GM12801 (cell line): ENCODE data around the gene ADPRM.

Experiments used
- TF ChIP-seq, protein P1 (sequence below): IDR thresholded peaks from one replicate; pipeline ENCODE4 v1.5.1; 2011; ENCODE audit warnings: control low read depth; ENCODE audit not compliant: insufficient read length; ENCODE audit errors: extremely low read depth

ADPRM gene

DNA sequence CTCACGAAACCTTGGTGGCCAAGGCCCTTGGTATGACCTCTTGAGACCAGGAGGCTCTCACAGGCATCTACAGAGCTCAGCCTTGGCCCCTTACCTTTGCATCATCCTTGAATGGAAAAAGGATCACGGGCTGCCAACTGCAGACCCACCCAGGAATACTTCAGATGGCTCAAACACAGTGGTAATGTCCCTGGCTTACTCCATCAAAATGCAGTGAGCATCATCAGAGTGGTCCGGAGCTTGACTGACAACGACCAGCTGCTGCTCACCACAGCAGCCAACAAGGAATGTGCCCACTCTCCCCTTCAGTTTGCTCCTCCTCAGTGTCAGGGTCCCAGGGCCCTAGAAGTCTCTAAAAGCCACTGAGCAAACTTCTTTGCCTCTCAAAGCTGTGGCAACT is 22.7 kb upstream of the ADPRM start:
- TF ChIP-seq, protein P1, sequence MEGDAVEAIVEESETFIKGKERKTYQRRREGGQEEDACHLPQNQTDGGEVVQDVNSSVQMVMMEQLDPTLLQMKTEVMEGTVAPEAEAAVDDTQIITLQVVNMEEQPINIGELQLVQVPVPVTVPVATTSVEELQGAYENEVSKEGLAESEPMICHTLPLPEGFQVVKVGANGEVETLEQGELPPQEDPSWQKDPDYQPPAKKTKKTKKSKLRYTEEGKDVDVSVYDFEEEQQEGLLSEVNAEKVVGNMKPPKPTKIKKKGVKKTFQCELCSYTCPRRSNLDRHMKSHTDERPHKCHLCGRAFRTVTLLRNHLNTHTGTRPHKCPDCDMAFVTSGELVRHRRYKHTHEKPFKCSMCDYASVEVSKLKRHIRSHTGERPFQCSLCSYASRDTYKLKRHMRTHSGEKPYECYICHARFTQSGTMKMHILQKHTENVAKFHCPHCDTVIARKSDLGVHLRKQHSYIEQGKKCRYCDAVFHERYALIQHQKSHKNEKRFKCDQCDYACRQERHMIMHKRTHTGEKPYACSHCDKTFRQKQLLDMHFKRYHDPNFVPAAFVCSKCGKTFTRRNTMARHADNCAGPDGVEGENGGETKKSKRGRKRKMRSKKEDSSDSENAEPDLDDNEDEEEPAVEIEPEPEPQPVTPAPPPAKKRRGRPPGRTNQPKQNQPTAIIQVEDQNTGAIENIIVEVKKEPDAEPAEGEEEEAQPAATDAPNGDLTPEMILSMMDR, result no peak

DNA sequence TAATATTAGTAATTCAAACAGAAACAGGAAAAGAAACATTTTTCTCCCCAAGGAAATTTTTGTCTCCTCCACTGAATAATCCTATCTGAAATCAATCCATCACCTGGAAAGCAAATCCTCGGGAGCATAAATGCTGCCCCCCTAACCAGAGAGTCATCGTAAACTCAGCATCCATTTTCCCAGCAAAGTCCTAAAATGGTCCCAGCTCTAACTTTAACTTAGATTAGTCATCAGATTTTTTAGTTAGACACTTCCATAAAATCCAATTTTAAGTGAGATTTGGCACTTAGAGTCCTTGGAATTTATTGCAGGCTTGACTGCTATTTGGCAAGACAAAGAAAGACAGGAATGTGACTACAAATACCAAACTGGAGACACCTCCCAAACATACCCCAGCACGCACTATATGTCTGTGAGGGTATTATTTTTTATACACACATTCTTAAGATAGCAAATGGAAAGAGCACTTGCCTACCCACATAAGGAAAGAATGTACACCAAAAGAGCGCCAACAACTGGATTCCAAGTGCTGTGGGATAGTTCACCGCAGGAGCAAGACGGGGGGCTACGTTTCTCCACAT is 15.4 kb upstream of the ADPRM start:
- TF ChIP-seq, protein P1, result no peak

DNA sequence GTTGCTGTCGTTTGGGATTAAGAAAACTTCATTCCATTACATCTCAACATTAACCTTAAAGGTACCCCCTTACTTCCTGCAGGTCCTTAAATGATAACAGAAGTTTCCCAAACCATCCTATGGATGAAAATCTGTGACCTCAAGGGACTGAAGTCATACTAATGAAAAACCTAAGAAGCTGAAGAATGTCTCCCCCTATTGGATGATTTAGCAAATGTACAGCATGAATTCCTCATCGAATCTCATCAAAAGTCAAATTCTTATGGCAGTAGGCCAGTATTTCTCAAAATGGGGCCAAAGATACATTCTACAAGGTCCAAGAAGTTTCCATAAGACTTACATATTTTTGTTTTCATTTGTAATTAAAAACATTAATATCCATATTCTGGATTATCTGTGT is 13.5 kb upstream of the ADPRM start:
- TF ChIP-seq, protein P1, result no peak

DNA sequence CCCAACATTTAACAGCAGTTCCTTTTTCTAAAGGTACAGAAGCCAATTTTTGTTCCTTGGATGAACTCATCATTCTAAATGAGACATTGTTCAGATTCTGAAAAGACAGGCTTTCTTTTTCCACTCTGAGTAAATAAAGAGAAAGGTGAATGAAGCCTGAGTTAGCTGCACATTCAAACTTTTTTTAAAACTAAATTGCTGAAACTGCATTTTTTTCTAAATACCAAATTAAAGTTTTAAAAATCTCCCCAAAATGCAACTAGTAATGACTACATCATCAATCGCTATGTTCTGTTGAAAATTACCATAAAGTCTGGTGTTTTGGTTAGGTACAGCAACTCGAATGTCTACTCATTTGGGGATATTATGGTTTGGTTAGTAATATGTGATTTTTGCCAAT is 9.9 kb upstream of the ADPRM start:
- TF ChIP-seq, protein P1, result no peak

DNA sequence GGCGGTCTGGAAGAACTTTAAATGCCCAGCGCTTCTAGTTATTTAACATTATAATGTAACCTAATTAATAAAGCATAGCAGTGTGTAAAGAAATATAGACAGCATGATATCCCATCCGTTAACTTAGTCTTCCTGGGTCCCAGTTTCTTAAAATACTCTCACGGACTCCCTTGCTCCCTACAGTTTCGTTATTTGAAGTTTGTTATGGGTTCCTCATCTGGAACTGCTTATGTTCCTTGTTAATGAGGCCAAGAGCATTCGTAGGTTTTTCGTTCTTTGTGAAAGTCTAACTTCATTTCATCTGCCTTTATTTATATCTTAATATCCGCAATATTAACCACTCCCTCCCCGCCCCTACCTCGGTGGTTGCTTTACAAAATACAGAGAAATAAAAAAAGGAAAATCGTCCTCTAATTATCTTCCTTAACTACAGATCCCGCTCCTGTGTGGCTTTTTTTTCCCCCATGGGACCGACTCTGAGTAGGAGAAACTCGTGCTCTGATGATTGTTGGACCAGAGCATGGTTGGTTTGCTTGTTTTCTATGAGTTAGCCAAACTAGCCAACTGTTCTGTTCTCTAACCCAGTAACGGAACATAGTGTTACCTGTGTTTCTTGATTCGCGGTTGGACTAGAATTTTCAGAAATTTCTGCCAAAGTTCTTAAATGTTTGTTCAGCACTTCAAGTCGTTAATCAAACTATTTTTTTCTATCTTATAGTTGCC is 863 bp downstream of the ADPRM start:
- TF ChIP-seq, protein P1, result no peak

DNA sequence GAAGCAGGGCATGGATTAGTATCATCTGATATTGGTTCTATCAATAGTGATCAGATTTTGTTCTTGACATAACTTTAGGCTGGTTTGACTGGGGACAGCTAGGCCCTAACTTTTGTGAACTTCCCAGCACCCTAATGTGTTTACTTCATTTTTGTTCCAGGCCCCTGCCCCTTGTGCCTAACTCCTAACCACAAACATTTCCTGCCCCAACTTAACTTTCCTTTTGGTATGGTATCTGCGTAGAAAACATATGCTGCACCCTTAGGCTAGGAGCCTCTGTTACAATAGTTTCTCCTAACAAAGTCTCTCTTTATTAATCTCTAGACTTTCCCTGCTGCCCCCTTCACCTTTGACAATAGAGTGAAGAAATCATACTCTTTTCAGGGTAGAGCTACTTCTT is 2.5 kb downstream of the ADPRM start:
- TF ChIP-seq, protein P1, result no peak

DNA sequence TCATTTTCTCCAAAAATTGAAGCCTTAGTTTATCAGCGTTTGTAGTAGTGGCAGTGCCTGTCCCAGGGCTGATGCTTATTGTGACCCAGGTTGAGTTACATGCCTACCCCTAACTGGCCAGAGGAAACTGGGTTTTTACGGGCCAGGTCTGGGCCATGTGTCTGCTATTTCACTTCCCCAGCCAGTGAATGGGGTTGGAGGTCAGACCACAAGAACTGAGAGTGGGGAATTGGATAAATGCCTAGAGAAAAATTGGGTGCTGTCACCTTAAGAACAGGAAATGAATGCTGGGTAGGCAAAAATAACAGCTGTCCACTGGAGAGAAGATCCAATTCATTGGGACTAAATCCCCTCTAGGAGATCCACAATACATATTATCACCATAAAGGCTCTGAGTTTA is 5.2 kb downstream of the ADPRM start:
- TF ChIP-seq, protein P1, result no peak

DNA sequence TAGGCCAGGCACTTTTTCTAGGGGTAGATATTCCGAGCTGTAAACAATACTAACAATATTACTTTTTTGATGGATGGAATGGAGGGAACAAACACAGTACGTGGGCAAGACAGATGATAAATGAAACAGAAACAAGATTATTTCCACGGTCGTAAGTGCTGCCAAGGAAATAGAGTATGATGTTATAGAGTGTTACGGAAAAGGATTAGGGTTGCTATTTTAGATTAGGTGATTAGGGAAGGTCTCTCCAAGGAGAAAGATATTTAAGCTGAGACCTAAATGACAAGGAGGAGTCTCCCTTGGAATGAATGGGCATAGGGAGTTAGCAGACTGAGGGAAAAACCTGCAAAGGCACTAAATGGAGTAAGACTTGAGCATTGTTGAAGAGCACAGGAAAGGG is 8.3 kb downstream of the ADPRM start:
- TF ChIP-seq, protein P1, result no peak
